Activated CD4-positive, alpha-beta memory T cell treated with anti-CD3 and anti-CD28 coated beads, Interleukin-2, amount 10 ng/mL, durations not matched to agents 7 days and 5 days (primary cell): Measurements from ENCODE around the gene P3R3URF. TPM values are rescaled to one million over a fixed set of nuclear protein-coding genes. Genes with fewer than 3 reads are reported as not detected.

Source experiments
- CTCF ChIA-PET: fragments of 350-600 bp; sonication (Branson Sonifier 250); formaldehyde crosslinking; loops from one replicate; lab custom pipeline; 2021; ENCODE audit warnings: antibody characterized with exemption, inconsistent platforms; lab: Charles Lee
- POLR2A ChIA-PET: fragments of 350-600 bp; sonication (Branson Sonifier 250); formaldehyde crosslinking; loops from one replicate; lab custom pipeline; 2021; ENCODE audit warnings: antibody characterized with exemption; lab: Charles Lee
- DNase-seq: peaks from one replicate; pipeline ENCODE4 v3.0.0-alpha.2; 2020
- H3K27ac Mint-ChIP-seq: one replicate; pipeline ENCODE4 v1.8.0; 2021; ENCODE audit warnings: mild to moderate bottlenecking, mixed read lengths
- H3K27me3 Mint-ChIP-seq: one replicate; pipeline ENCODE4 v1.8.0; 2021; ENCODE audit warnings: mixed read lengths
- H3K36me3 Mint-ChIP-seq: one replicate; pipeline ENCODE4 v1.8.0; 2021; ENCODE audit warnings: low read depth, mixed read lengths
- H3K4me1 Mint-ChIP-seq: one replicate; pipeline ENCODE4 v1.8.0; 2021; ENCODE audit warnings: mixed read lengths
- H3K4me3 Mint-ChIP-seq: one replicate; pipeline ENCODE4 v1.8.0; 2021; ENCODE audit warnings: mild to moderate bottlenecking, mixed read lengths
- H3K9me3 Mint-ChIP-seq: one replicate; pipeline ENCODE4 v1.8.0; 2021; ENCODE audit warnings: mixed read lengths
- total RNA-seq, 2 experiments: library from RNA; stranded (reverse); gene quantifications; one replicate each; pipeline ENCODE4 v1.2.3, GENCODE V29; 2021

Gene P3R3URF
- total RNA-seq, 2 experiments from 2014 or later: not detected

GRCh38 chr1:46159516-46159915 is 16.8 kb downstream of the P3R3URF start:
- no peak overlapping the region for H3K27ac Mint-ChIP-seq
- H3K36me3 Mint-ChIP-seq: no peaks in the 10 kb centered on the region
- CTCF ChIA-PET: no interaction called here
- H3K4me1 Mint-ChIP-seq: no peaks in the 10 kb centered on the region
- no peak for DNase-seq
- no peaks in the 10 kb centered on the region for H3K9me3 Mint-ChIP-seq
- H3K27me3 Mint-ChIP-seq: peaks cover 11% of the 10 kb centered on the region
- POLR2A ChIA-PET: no interaction called here
- H3K4me3 Mint-ChIP-seq: no peak overlapping the region

- H3K27ac Mint-ChIP-seq: no peak overlapping the region
These were observed 17.7 kb downstream of the P3R3URF start for GRCh38 chr1:46158312-46159281.

GRCh38 chr1:46157916-46158311 is 18.4 kb downstream of the P3R3URF start:
- no peak for DNase-seq
- ChIA-PET POLR2A (no interaction called here), CTCF (interaction anchor here (1.8 kb wide), 1 partner anchor 9 kb away, joined by 4 read pairs; no protein-coding TSS in a partner anchor)
- Mint-ChIP-seq H3K27me3 (peaks cover 8% of the 10 kb centered on the region), H3K36me3 (no peaks in the 10 kb centered on the region), H3K27ac (no peak overlapping the region), H3K9me3 (no peaks in the 10 kb centered on the region), H3K4me3 (no peak overlapping the region), H3K4me1 (no peaks in the 10 kb centered on the region)

More at GRCh38 chr1:46158312-46159281, 17.7 kb downstream of the P3R3URF start:
- no peak overlapping the region for H3K4me3 Mint-ChIP-seq
- H3K27me3 Mint-ChIP-seq: peaks cover 8% of the 10 kb centered on the region
- no peaks in the 10 kb centered on the region for H3K36me3 Mint-ChIP-seq
- no peaks in the 10 kb centered on the region for H3K4me1 Mint-ChIP-seq
- CTCF ChIA-PET: interaction anchor here (1.8 kb wide), 1 partner anchor 8 kb away, joined by 4 read pairs; no protein-coding TSS in a partner anchor
- DNase-seq: no peak
- POLR2A ChIA-PET: no interaction called here
- no peaks in the 10 kb centered on the region for H3K9me3 Mint-ChIP-seq

- Mint-ChIP-seq H3K9me3 (no peaks in the 10 kb centered on the region), H3K27ac (no peak overlapping the region), H3K4me1 (no peaks in the 10 kb centered on the region), H3K4me3 (no peak overlapping the region), H3K36me3 (no peaks in the 10 kb centered on the region), H3K27me3 (no peaks in the 10 kb centered on the region)
- CTCF ChIA-PET: no interaction called here
- no peak for DNase-seq
- POLR2A ChIA-PET: no interaction called here
These were observed 22.6 kb downstream of the P3R3URF start for GRCh38 chr1:46153732-46154131.

GRCh38 chr1:46153228-46153627 is 23.1 kb downstream of the P3R3URF start:
- Mint-ChIP-seq H3K4me1 (no peaks in the 10 kb centered on the region), H3K36me3 (no peaks in the 10 kb centered on the region), H3K9me3 (no peaks in the 10 kb centered on the region), H3K4me3 (no peak overlapping the region), H3K27me3 (no peaks in the 10 kb centered on the region), H3K27ac (no peak overlapping the region)
- DNase-seq: no peak
- POLR2A ChIA-PET: no interaction called here
- CTCF ChIA-PET: no interaction called here

GRCh38 chr1:46152016-46152415 is 24.3 kb downstream of the P3R3URF start:
- no peaks in the 10 kb centered on the region for H3K36me3 Mint-ChIP-seq
- H3K4me3 Mint-ChIP-seq: no peak overlapping the region
- H3K9me3 Mint-ChIP-seq: no peaks in the 10 kb centered on the region
- no peaks in the 10 kb centered on the region for H3K27me3 Mint-ChIP-seq
- no peak for DNase-seq
- ChIA-PET POLR2A (no interaction called here), CTCF (no interaction called here)
- H3K4me1 Mint-ChIP-seq: no peaks in the 10 kb centered on the region
- H3K27ac Mint-ChIP-seq: no peak overlapping the region

GRCh38 chr1:46150085-46150484 is 26.2 kb downstream of the P3R3URF start:
- Mint-ChIP-seq H3K36me3 (no peaks in the 10 kb centered on the region), H3K9me3 (no peaks in the 10 kb centered on the region), H3K4me3 (no peak overlapping the region)

GRCh38 chr1:46148318-46148717 is 28.0 kb downstream of the P3R3URF start:
- Mint-ChIP-seq H3K36me3 (no peaks in the 10 kb centered on the region), H3K27ac (no peak overlapping the region), H3K4me1 (no peaks in the 10 kb centered on the region), H3K4me3 (no peak overlapping the region), H3K9me3 (no peaks in the 10 kb centered on the region), H3K27me3 (peaks cover 3% of the 10 kb centered on the region)
- ChIA-PET POLR2A (no interaction called here), CTCF (no interaction called here)
- no peak for DNase-seq

More at GRCh38 chr1:46150085-46150484, 26.2 kb downstream of the P3R3URF start:
- ChIA-PET CTCF (no interaction called here), POLR2A (no interaction called here)
- no peak for DNase-seq
- no peak overlapping the region for H3K27ac Mint-ChIP-seq
- peaks cover 3% of the 10 kb centered on the region for H3K27me3 Mint-ChIP-seq
- no peaks in the 10 kb centered on the region for H3K4me1 Mint-ChIP-seq

GRCh38 chr1:46137916-46138315 is 38.4 kb downstream of the P3R3URF start:
- ChIA-PET CTCF (no interaction called here), POLR2A (no interaction called here)
- DNase-seq: no peak
- H3K4me3 Mint-ChIP-seq: no peak overlapping the region
- H3K36me3 Mint-ChIP-seq: no peaks in the 10 kb centered on the region
- H3K27me3 Mint-ChIP-seq: peaks cover 38% of the 10 kb centered on the region
- no peak overlapping the region for H3K27ac Mint-ChIP-seq
- H3K4me1 Mint-ChIP-seq: peaks cover 13% of the 10 kb centered on the region
- no peaks in the 10 kb centered on the region for H3K9me3 Mint-ChIP-seq

GRCh38 chr1:46136711-46137110 is 39.6 kb downstream of the P3R3URF start:
- Mint-ChIP-seq H3K27me3 (peaks cover 42% of the 10 kb centered on the region), H3K9me3 (no peaks in the 10 kb centered on the region), H3K27ac (no peak overlapping the region), H3K36me3 (peaks cover 3% of the 10 kb centered on the region), H3K4me1 (peaks cover 20% of the 10 kb centered on the region), H3K4me3 (no peak overlapping the region)
- POLR2A ChIA-PET: no interaction called here
- no peak for DNase-seq
- CTCF ChIA-PET: no interaction called here

GRCh38 chr1:46134660-46135331 is 41.5 kb downstream of the P3R3URF start:
- DNase-seq: no peak
- CTCF ChIA-PET: interaction anchor here (1.1 to 1.4 kb wide), 2 partner anchors 17 to 89 kb away, joined by 3 to 4 read pairs; no protein-coding TSS in a partner anchor
- no peak overlapping the region for H3K27ac Mint-ChIP-seq
- POLR2A ChIA-PET: interaction anchor here (0.8 to 1.1 kb wide), 3 partner anchors 9 to 112 kb away, joined by 3 to 4 read pairs (median 3); no protein-coding TSS in a partner anchor
- peaks cover 34% of the 10 kb centered on the region for H3K4me1 Mint-ChIP-seq
- H3K27me3 Mint-ChIP-seq: peaks cover 53% of the 10 kb centered on the region
- H3K9me3 Mint-ChIP-seq: no peaks in the 10 kb centered on the region
- no peak overlapping the region for H3K4me3 Mint-ChIP-seq
- H3K36me3 Mint-ChIP-seq: peaks cover 3% of the 10 kb centered on the region

GRCh38 chr1:46133781-46134350 is 42.4 kb downstream of the P3R3URF start:
- peaks cover 59% of the 10 kb centered on the region for H3K27me3 Mint-ChIP-seq
- DNase-seq: no peak
- POLR2A ChIA-PET: no interaction called here
- H3K9me3 Mint-ChIP-seq: no peaks in the 10 kb centered on the region
- H3K27ac Mint-ChIP-seq: no peak overlapping the region
- H3K4me3 Mint-ChIP-seq: peak overlapping the region; percentile 100
- peaks cover 34% of the 10 kb centered on the region for H3K4me1 Mint-ChIP-seq
- peaks cover 3% of the 10 kb centered on the region for H3K36me3 Mint-ChIP-seq
- CTCF ChIA-PET: interaction anchor here (1.4 kb wide), 1 partner anchor 16 kb away, joined by 3 read pairs; no protein-coding TSS in a partner anchor

GRCh38 chr1:46133181-46133658 is 43.1 kb downstream of the P3R3URF start:
- Mint-ChIP-seq H3K27me3 (peaks cover 59% of the 10 kb centered on the region), H3K9me3 (no peaks in the 10 kb centered on the region), H3K4me1 (peaks cover 34% of the 10 kb centered on the region), H3K36me3 (peaks cover 3% of the 10 kb centered on the region), H3K27ac (peak overlapping the region; percentile 97), H3K4me3 (peak overlapping the region; percentile 100)
- CTCF ChIA-PET: no interaction called here
- POLR2A ChIA-PET: no interaction called here
- no peak for DNase-seq
